ENCODE results near the gene CASS4.

CASS4 gene

DNA sequence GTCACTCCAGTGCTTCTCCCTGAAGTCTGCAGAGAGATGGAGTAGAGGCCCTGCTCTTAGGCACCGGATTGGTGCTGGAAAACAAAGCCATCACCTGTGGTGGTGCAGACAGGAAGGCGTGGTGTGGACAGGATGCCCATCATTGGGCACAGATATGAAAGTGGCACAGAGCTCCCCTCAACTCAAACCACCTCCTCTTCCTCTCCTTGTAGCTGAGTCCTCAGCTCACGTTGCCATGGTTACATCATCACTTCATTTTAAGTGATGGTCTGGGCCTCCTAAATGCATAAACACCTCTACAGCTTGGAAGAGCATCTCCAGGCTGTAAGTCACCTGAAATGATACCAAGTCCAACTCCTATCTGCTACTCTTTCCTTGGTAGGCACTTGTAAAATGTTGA, 48.4 kb downstream of the CASS4 start:
- TF ChIP-seq ZFX (IDR thresholded peaks at IDR 0.05): no peak
- TF ChIP-seq, protein P1, sequence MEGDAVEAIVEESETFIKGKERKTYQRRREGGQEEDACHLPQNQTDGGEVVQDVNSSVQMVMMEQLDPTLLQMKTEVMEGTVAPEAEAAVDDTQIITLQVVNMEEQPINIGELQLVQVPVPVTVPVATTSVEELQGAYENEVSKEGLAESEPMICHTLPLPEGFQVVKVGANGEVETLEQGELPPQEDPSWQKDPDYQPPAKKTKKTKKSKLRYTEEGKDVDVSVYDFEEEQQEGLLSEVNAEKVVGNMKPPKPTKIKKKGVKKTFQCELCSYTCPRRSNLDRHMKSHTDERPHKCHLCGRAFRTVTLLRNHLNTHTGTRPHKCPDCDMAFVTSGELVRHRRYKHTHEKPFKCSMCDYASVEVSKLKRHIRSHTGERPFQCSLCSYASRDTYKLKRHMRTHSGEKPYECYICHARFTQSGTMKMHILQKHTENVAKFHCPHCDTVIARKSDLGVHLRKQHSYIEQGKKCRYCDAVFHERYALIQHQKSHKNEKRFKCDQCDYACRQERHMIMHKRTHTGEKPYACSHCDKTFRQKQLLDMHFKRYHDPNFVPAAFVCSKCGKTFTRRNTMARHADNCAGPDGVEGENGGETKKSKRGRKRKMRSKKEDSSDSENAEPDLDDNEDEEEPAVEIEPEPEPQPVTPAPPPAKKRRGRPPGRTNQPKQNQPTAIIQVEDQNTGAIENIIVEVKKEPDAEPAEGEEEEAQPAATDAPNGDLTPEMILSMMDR (conservative IDR thresholded peaks at IDR 0.05): no peak

DNA sequence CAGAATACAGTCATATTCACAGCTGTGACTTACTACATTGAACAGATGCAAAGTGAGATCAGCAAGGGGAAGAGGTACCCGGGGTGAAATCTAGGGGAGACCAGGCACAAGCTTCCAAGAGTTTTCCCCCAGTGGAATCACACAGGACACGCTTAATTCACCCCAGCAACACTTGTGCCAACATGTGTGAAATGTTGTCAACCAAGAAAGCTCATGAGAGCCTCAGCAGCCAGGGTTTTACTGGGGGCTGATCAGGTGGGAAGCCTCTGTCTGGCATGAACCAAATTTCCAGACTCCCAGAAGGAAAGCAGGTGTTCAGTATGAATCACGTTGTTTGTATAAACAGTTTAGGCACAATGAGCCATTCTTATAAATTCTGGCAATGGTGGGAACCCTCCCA, 49.5 kb downstream of the CASS4 start:
- H3K27ac ChIP-seq: no peak overlapping the region
- TF ChIP-seq, protein P1 (conservative IDR thresholded peaks at IDR 0.05): no peak
- TF ChIP-seq ZFX (IDR thresholded peaks at IDR 0.05): no peak

More for the DNA sequence above, 48.4 kb downstream of the CASS4 start:
- no peak overlapping the region for H3K27ac ChIP-seq

GRCh38 chr20:56463428-56463827, 51.4 kb downstream of the CASS4 start:
- TF ChIP-seq ZFX (IDR thresholded peaks at IDR 0.05): no peak
- TF ChIP-seq, protein P1 (conservative IDR thresholded peaks at IDR 0.05): no peak
- no peak overlapping the region for H3K27ac ChIP-seq

GRCh38 chr20:56465997-56466396, 53.9 kb downstream of the CASS4 start:
- no peak overlapping the region for H3K27ac ChIP-seq

DNA sequence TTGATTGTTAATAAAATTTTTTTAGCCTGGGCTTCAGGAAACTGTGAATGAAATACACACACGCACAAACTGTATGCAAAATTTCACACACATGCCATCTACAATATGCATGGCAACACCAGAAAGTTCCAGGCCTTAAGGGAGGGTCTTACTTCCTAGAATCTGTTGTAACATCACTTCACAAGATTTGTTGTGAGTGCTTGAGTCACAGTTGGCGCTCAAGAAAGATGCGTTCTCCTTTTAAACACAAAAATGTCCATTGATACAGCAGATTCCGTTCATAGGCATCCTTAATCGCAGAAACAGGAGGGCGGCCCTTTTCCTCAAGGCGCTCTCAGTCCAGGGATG, 55.9 kb downstream of the CASS4 start:
- TF ChIP-seq, protein P1 (conservative IDR thresholded peaks at IDR 0.05): no peak
- no peak for TF ChIP-seq ZFX (IDR thresholded peaks at IDR 0.05)
- peak overlapping the region; percentile 73 for H3K27ac ChIP-seq

More at GRCh38 chr20:56465997-56466396, 53.9 kb downstream of the CASS4 start:
- TF ChIP-seq, protein P1 (conservative IDR thresholded peaks at IDR 0.05): no peak
- TF ChIP-seq ZFX (IDR thresholded peaks at IDR 0.05): no peak

DNA sequence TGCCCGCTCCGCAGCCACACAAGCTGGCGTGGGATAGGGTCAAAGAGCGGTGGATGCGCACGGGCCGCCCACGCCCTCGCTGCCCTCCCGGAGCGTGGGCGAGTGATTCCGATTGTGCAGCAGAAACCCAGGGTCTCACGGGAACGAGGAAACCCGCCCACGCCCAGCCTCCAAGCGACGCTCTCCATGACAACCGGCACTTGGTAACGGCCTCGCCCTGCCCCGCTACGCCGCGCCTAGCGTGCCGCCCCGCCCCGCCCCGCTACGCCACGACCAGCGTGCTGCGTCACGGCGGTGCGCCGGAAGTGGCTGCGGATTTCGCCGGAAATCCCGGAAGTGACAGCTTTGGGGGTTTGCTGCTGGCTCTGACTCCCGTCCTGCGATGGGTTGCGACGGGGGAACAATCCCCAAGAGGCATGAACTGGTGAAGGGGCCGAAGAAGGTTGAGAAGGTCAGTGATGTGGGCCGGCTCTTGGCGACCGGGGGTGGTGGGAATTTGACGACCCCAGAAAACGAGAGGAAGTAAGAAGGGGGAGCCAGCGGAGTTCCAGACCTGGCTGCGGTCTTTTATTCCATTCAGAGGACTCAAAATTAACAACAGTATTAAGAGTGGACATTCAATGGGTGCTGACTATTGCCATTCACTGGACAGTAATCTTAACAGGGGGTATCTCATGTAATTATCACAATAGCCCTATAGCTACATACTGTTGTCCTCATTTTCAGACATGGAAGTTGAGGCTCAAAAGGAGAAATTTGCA, 56.4 kb downstream of the CASS4 start, which contains the start of gene RTF2:
TSS of gene RTF2 (plus strand) at position 312 of the 761 bp plus-strand sequence. CDS start at position 383, 71 bp downstream.
- peak within 1 kb of the TSS; percentile 73 for H3K27ac ChIP-seq
- TF ChIP-seq ZFX (IDR thresholded peaks at IDR 0.05): no peak
- TF ChIP-seq, protein P1 (conservative IDR thresholded peaks at IDR 0.05): no peak

- peak overlapping the region; percentile 73 for H3K27ac ChIP-seq
Observed at GRCh38 chr20:56469077-56469449, 57.0 kb downstream of the CASS4 start.

More at GRCh38 chr20:56469077-56469449, 57.0 kb downstream of the CASS4 start:
- TF ChIP-seq, protein P1 (conservative IDR thresholded peaks at IDR 0.05): no peak
- TF ChIP-seq ZFX (IDR thresholded peaks at IDR 0.05): no peak

Data from C4-2B (cell line).